B cell (primary cell): ENCODE results near the gene UHRF2. TPM values are rescaled to one million over a fixed set of nuclear protein-coding genes. Genes with fewer than 3 reads are reported as not detected.

ENCODE experiments used
- ATAC-seq: fragments of 200-7000 bp; cut with Tn5 transposase; one replicate; pipeline ENCODE4 v1.10.0; 2021; ENCODE audit warnings: low read depth, mild to moderate bottlenecking, moderate number of reproducible peaks, moderate library complexity
- CTCF ChIA-PET: fragments of 350-600 bp; sonication (Branson Sonifier 250); formaldehyde crosslinking; loops from one replicate; lab custom pipeline; 2021; ENCODE audit warnings: antibody characterized with exemption, inconsistent platforms; lab: Charles Lee
- POLR2A ChIA-PET: fragments of 350-600 bp; sonication (Branson Sonifier 250); formaldehyde crosslinking; loops from one replicate; lab custom pipeline; 2021; ENCODE audit warnings: antibody characterized with exemption; lab: Charles Lee
- DNase-seq: peaks from one replicate; pipeline ENCODE4 v3.0.0; 2013
- H2AFZ ChIP-seq: 2 replicates; pipeline ENCODE4 v1.6.1; 2012; ENCODE audit warnings: mild to moderate bottlenecking, low read depth, low read length; ENCODE audit not compliant: insufficient read depth, poor library complexity, severe bottlenecking
- H3K27ac ChIP-seq, 2 donors: 1 replicate in 1 of 2; 2 replicates in 1 of 2; pipeline ENCODE4 v1.5.1; 2012 to 2013; ENCODE audit warnings: low read length in 2 of 2, mild to moderate bottlenecking in 2 of 2, moderate library complexity in 1 of 2
- H3K27me3 ChIP-seq, 4 experiments: fragments of 200-600 bp in 1 of 4; sonication (generic) in 1 of 4; replicated peaks in 1 of 4; 1 replicate in 2 of 4; 2 replicates in 2 of 4; pipeline versions ENCODE4 v1.6.1 to v1.7.0; 2013 to 2016; ENCODE audit warnings: low read length in 3 of 4, mild to moderate bottlenecking in 2 of 4, mixed read lengths in 1 of 4, moderate library complexity in 1 of 4; ENCODE audit not compliant: insufficient read depth in 4 of 4, control insufficient read depth in 3 of 4; ENCODE audit errors: control extremely low read depth in 1 of 4
- H3K36me3 ChIP-seq, 2 experiments: replicated peaks in 1 of 2; 1 replicate in 1 of 2; 2 replicates in 1 of 2; pipeline versions ENCODE4 v1.6.1 to v1.7.1; 2013; ENCODE audit warnings: low read length in 1 of 2; ENCODE audit not compliant: insufficient read depth in 2 of 2, control insufficient read depth in 1 of 2; ENCODE audit errors: control extremely low read depth in 1 of 2, extremely low read depth in 1 of 2
- H3K4me1 ChIP-seq, 2 donors: fragments of 200-600 bp in 1 of 2; sonication (generic) in 1 of 2; 1 replicate in 1 of 2; 2 replicates in 1 of 2; pipeline versions ENCODE4 v1.5.1 to v1.6.1; 2013 to 2017; ENCODE audit warnings: low read length in 2 of 2; ENCODE audit not compliant: control insufficient read depth in 2 of 2, insufficient read depth in 2 of 2
- H3K4me2 ChIP-seq: replicated peaks from 2 replicates; pipeline ENCODE3; 2012; ENCODE audit warnings: mild to moderate bottlenecking, low read depth, low read length; ENCODE audit not compliant: poor library complexity, severe bottlenecking
- H3K4me3 ChIP-seq, 5 experiments: fragments of 200-600 bp in 1 of 5; sonication (generic) in 1 of 5; 1 replicate in 3 of 5; 2 replicates in 2 of 5; pipeline versions ENCODE4 v1.5.1 to v1.7.0; 2011 to 2016; ENCODE audit warnings: low read length in 4 of 5, mild to moderate bottlenecking in 4 of 5, low read depth in 2 of 5, control low read depth in 1 of 5, moderate library complexity in 1 of 5; ENCODE audit not compliant: insufficient read depth in 1 of 5; ENCODE audit errors: control extremely low read depth in 1 of 5, extremely low read depth in 1 of 5
- H3K79me2 ChIP-seq: fragments of 200-600 bp; sonication (generic); one replicate; pipeline ENCODE4 v1.6.0; 2016; ENCODE audit warnings: low read length; ENCODE audit not compliant: control insufficient read depth, insufficient read depth
- H3K9ac ChIP-seq: fragments of 200-600 bp; sonication (generic); 2 replicates; pipeline ENCODE4 v1.6.1; 2017; ENCODE audit warnings: mild to moderate bottlenecking, low read length, moderate library complexity
- H3K9me3 ChIP-seq, 3 donors: one replicate each; pipeline versions ENCODE4 v1.6.1 to v1.7.1; 2013; ENCODE audit warnings: low read length in 2 of 3; ENCODE audit not compliant: control insufficient read depth in 2 of 3, insufficient read depth in 1 of 3; ENCODE audit errors: control extremely low read depth in 1 of 3
- H4K20me1 ChIP-seq: 2 replicates; pipeline ENCODE4 v1.6.0; 2012; ENCODE audit warnings: mild to moderate bottlenecking, low read length; ENCODE audit not compliant: insufficient read depth, control insufficient read depth, poor library complexity, severe bottlenecking
- H3K27ac Mint-ChIP-seq: one replicate; pipeline ENCODE4 v1.8.0; 2021; ENCODE audit warnings: mixed read lengths
- H3K27me3 Mint-ChIP-seq: one replicate; pipeline ENCODE4 v1.8.0; 2021; ENCODE audit warnings: mixed read lengths
- H3K4me1 Mint-ChIP-seq: one replicate; pipeline ENCODE4 v1.8.0; 2021; ENCODE audit warnings: mixed read lengths
- H3K4me3 Mint-ChIP-seq: one replicate; pipeline ENCODE4 v1.8.0; 2021; ENCODE audit warnings: mixed read lengths
- H3K9me3 Mint-ChIP-seq: one replicate; pipeline ENCODE4 v1.8.0; 2022; ENCODE audit warnings: mixed read lengths; ENCODE audit not compliant: insufficient read depth
- CTCF ChIP-seq: fragments of 200-600 bp; IDR thresholded peaks from one replicate; pipeline ENCODE4 v1.8.0; 2022; ENCODE audit warnings: antibody characterized with exemption, mild to moderate bottlenecking
- WGBS: methylation state at CpG from one replicate; pipeline ENCODE4 v1.1.5; 2013; ENCODE audit warnings: missing lambda C conversion rate; ENCODE audit not compliant: insufficient coverage; 5-methylcytosine and 5-hydroxymethylcytosine counted together
- intact Hi-C: fragments of 100-400 bp; cut with micrococcal nuclease; formaldehyde crosslinking; loops from one replicate; pipeline ENCODE4 v1.10.0; 2022
- polyA plus RNA-seq: library from polyadenylated mRNA; depleted of rRNA; stranded (reverse); fragments of >200 nt; gene quantifications from 2 replicates; pipeline ENCODE4 v1.2.3, GENCODE V29; 2012
- total RNA-seq, 2 donors: library from RNA; stranded (reverse); fragments of 120-200 nt in 1 of 2; gene quantifications; 1 replicate in 1 of 2; 2 replicates in 1 of 2; pipeline versions ENCODE4 v1.2.3 to v1.2.4, GENCODE V29; 2013 to 2022

UHRF2 gene
- total and polyA plus RNA-seq, 2 donors (not counting 1 experiment from before 2014, with no cell fraction given) = 85.6 to 153 TPM

- no peak overlapping the region for H3K4me3 Mint-ChIP-seq
- peaks cover 2 to 12% (median 10%) of the 10 kb centered on the region in 3 donors for H3K9me3 ChIP-seq
These were observed 109.3 kb downstream of the UHRF2 start for GRCh38 chr9:6522263-6522662.

More at GRCh38 chr9:6522263-6522662, 109.3 kb downstream of the UHRF2 start:
- Histone ChIP-seq H2AFZ (no peak overlapping the region), H3K27ac (no peak overlapping the region), H3K36me3 (peaks cover 0 to 3% of the 10 kb centered on the region in 2 experiments), H3K4me3 (no peak overlapping the region), H3K27me3 (no peaks in the 10 kb centered on the region), H3K9ac (no peak overlapping the region), H3K79me2 (no peaks in the 10 kb centered on the region), H3K4me2 (no peak overlapping the region), H3K4me1 (no peaks in the 10 kb centered on the region), H4K20me1 (no peaks in the 10 kb centered on the region)
- Mint-ChIP-seq H3K9me3 (peaks cover 5% of the 10 kb centered on the region), H3K27me3 (no peaks in the 10 kb centered on the region), H3K27ac (no peak overlapping the region), H3K4me1 (no peaks in the 10 kb centered on the region)
- ChIA-PET CTCF (no interaction called here), POLR2A (no interaction called here)
- DNase-seq (no peak), ATAC-seq (no peak)
- 100% methylated on average over 1 of the region's 4 CpGs for whole genome bisulfite sequencing
- no peak for TF ChIP-seq CTCF
- intact Hi-C loops = no loop called here
